K562 (cell line): ENCODE data around the gene PRDM1. TPM values are rescaled to one million over a fixed set of nuclear protein-coding genes. Genes with fewer than 3 reads are reported as not detected.

ENCODE experiments used
- CCNT2 ChIP-seq: IDR thresholded peaks from 2 replicates; pipeline ENCODE4 v1.6.1; 2011; ENCODE audit warnings: borderline replicate concordance, low read depth, mild to moderate bottlenecking, moderate library complexity, mixed read lengths, low read length; ENCODE audit not compliant: insufficient read length; ENCODE audit errors: extremely low read depth
- DDX20 ChIP-seq: fragments of 450-650 bp; IDR thresholded peaks from 2 replicates; pipeline ENCODE4 v1.6.1; 2016; ENCODE audit warnings: missing genetic modification characterization, low read depth, mild to moderate bottlenecking, missing compliant biosample characterization, moderate library complexity
- DNMT1 ChIP-seq: fragments of 450-650 bp; IDR thresholded peaks from 2 replicates; pipeline ENCODE4 v1.6.1; 2016; ENCODE audit warnings: antibody characterized with exemption, mild to moderate bottlenecking
- DPF2 ChIP-seq: fragments of 450-650 bp; IDR thresholded peaks from 2 replicates; pipeline ENCODE4 v1.6.1; 2016
- FOXA3 ChIP-seq, 2 experiments: fragments of 450-650 bp in 1 of 2; sonication (generic) in 1 of 2; formaldehyde crosslinking; IDR thresholded peaks in 1 of 2; conservative IDR thresholded peaks in 1 of 2; 2 replicates each; pipeline versions ENCODE4 v1.4.0 to v1.8.0; 2020 to 2022; ENCODE audit warnings: mild to moderate bottlenecking in 2 of 2, missing genetic modification reagents in 1 of 2
- HDAC3 ChIP-seq: fragments of 450-650 bp; IDR thresholded peaks from 2 replicates; pipeline ENCODE4 v1.6.1; 2018; ENCODE audit warnings: borderline replicate concordance, mild to moderate bottlenecking, moderate library complexity; ENCODE audit not compliant: partially characterized antibody
- KLF10 ChIP-seq: fragments of 250-450 bp; sonication (Bioruptor Pico); IDR thresholded peaks from 2 replicates; pipeline ENCODE4 v1.6.1; 2021; ENCODE audit warnings: matching md5 sums
- MTA3 ChIP-seq: fragments of 450-650 bp; formaldehyde crosslinking; IDR thresholded peaks from 2 replicates; pipeline ENCODE4 v1.6.1; 2017; ENCODE audit warnings: mild to moderate bottlenecking, borderline replicate concordance
- NCOR1 ChIP-seq: fragments of 450-650 bp; IDR thresholded peaks from 2 replicates; pipeline ENCODE4 v1.6.1; 2016; ENCODE audit warnings: mild to moderate bottlenecking, moderate library complexity
- PHTF2 ChIP-seq: fragments of 250-450 bp; sonication (Bioruptor Pico); IDR thresholded peaks from 2 replicates; pipeline ENCODE4 v1.5.0; 2021; ENCODE audit warnings: mild to moderate bottlenecking
- RCOR1 ChIP-seq, 2 experiments: IDR thresholded peaks; 2 replicates each; pipeline ENCODE4 v1.6.1; 2012; ENCODE audit warnings: low read depth in 2 of 2, low read length in 2 of 2, borderline replicate concordance in 1 of 2, improper control_type of control experiment in 1 of 2
- SMARCA4 ChIP-seq: fragments of 450-650 bp; IDR thresholded peaks from 2 replicates; pipeline ENCODE4 v1.6.1; 2016
- SMARCE1 ChIP-seq: fragments of 450-650 bp; IDR thresholded peaks from 2 replicates; pipeline ENCODE4 v1.7.1; 2016; ENCODE audit warnings: mild to moderate bottlenecking
- SOX6 ChIP-seq: fragments of 450-650 bp; IDR thresholded peaks from 2 replicates; pipeline ENCODE4 v1.6.1; 2014; ENCODE audit warnings: mild to moderate bottlenecking
- ZBTB1 ChIP-seq: sonication (generic); formaldehyde crosslinking; IDR thresholded peaks from 2 replicates; pipeline ENCODE4 v1.8.1; 2023; ENCODE audit warnings: missing genetic modification reagents, low read depth, mild to moderate bottlenecking, borderline replicate concordance
- ZNF431 ChIP-seq: sonication (generic); formaldehyde crosslinking; IDR thresholded peaks from 2 replicates; pipeline ENCODE4 v1.8.0; 2022; ENCODE audit warnings: mild to moderate bottlenecking, missing genetic modification reagents
- ZNF445 ChIP-seq: fragments of 250-450 bp; sonication (Bioruptor Pico); IDR thresholded peaks from 2 replicates; pipeline ENCODE4 v1.4.0; 2020; ENCODE audit warnings: low read depth, mild to moderate bottlenecking, moderate library complexity
- ZNF583 ChIP-seq: fragments of 250-450 bp; sonication (Bioruptor Pico); IDR thresholded peaks from 2 replicates; pipeline ENCODE4 v1.4.0; 2020
- polyA plus RNA-seq, 8 experiments: library from polyadenylated mRNA; depleted of rRNA in 4 of 8; stranded (reverse) in 5 of 8; unstranded in 3 of 8; fragments of >200 nt; fragmentation: Nextera tagmentation in 2 of 8; fragmentation: Illumina TruSeq in 1 of 8; extraction: Ambion mirVana in 2 of 8; extraction: Trizol in 1 of 8; gene quantifications; 2 replicates each; pipeline versions ENCODE4 v1.2.1 to v1.2.3, GENCODE V29; 2011 to 2014; ENCODE audit warnings: inconsistent platforms in 1 of 8, missing spikeins in 1 of 8
- total RNA-seq, 7 experiments: library from RNA; depleted of rRNA in 6 of 7; stranded (reverse); fragments of >200 nt in 6 of 7; fragmentation: Illumina TruSeq in 2 of 7; extraction: Trizol in 2 of 7; gene quantifications; 2 replicates each; pipeline versions ENCODE4 v1.2.1 to v1.2.3, GENCODE V29; 2011 to 2021; ENCODE audit warnings: low replicate concordance in 1 of 7
- TF ChIP-seq, protein P1 (sequence below): fragments of 200-800 bp; sonication (Bioruptor generic); IDR thresholded peaks from 2 replicates; pipeline ENCODE4 v1.6.1; 2017; ENCODE audit warnings: missing genetic modification characterization, missing compliant biosample characterization
- TF ChIP-seq, protein P2 (sequence below), 3 experiments: IDR thresholded peaks in 2 of 3; conservative IDR thresholded peaks in 1 of 3; 2 replicates each; pipeline ENCODE4 v1.5.1; 2011 to 2012; ENCODE audit warnings: low read length in 3 of 3, mild to moderate bottlenecking in 3 of 3, control low read depth in 2 of 3, improper control_type of control experiment in 1 of 3, inconsistent platforms in 1 of 3, low read depth in 1 of 3, mixed read lengths in 1 of 3, moderate library complexity in 1 of 3; ENCODE audit not compliant: insufficient read depth in 2 of 3
- TF ChIP-seq, protein P3 (sequence below), 2 experiments: fragments of 450-650 bp; conservative IDR thresholded peaks; 2 replicates each; pipeline ENCODE4 v1.6.1; 2017; ENCODE audit warnings: mild to moderate bottlenecking in 2 of 2, moderate library complexity in 2 of 2
- TF ChIP-seq, protein P4 (sequence below): fragments of 450-650 bp; IDR thresholded peaks from 2 replicates; pipeline ENCODE4 v1.6.1; 2017; ENCODE audit warnings: mild to moderate bottlenecking, moderate library complexity

The PRDM1 gene
- total and polyA plus RNA-seq, 9 of the 15 experiments (the other 6 are each of a cell fraction or from before 2014, with no cell fraction given): 0.09 to 0.89 (median 0.27) TPM

DNA sequence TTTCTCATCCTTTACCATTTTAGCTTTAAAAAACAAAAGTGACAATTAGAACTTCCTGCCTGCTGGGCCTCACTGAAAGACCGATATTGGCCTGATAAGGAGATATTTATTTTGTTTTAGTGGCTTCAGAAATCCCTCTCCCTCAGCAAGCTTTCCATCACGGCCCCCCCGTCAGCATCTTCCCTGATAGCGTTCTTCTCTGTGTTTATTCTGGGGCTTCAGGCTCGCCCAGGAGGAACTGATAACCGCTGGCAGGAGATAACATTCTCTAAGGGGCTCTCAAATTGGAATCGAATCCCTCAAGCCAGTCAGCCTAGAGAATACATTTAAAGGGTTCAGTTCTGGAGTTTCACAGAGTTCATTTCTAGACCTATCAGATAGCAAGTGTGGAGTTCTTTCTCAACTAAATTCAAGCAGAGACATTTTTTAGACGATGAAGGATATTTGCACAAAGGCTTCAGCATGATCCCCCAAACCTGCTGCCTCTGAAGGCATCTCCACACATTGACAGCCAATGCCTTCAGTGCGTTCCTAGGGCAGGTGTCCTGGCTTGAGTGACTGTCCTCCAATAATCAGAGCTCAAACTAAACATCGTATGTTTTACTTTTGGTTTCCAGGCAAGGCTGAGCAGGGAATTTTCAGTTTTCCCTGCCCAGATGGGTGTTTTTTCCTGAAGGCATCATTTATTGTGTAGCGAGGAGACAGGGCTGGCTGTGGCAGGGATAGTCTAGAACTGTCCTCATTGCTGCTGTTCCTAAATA lies 17.0 kb downstream of the PRDM1 start (continued):
- TF ChIP-seq, protein P1, sequence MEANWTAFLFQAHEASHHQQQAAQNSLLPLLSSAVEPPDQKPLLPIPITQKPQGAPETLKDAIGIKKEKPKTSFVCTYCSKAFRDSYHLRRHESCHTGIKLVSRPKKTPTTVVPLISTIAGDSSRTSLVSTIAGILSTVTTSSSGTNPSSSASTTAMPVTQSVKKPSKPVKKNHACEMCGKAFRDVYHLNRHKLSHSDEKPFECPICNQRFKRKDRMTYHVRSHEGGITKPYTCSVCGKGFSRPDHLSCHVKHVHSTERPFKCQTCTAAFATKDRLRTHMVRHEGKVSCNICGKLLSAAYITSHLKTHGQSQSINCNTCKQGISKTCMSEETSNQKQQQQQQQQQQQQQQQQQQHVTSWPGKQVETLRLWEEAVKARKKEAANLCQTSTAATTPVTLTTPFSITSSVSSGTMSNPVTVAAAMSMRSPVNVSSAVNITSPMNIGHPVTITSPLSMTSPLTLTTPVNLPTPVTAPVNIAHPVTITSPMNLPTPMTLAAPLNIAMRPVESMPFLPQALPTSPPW (CRISPR knock-in tag): peak; percentile 89
- TF ChIP-seq, protein P2, sequence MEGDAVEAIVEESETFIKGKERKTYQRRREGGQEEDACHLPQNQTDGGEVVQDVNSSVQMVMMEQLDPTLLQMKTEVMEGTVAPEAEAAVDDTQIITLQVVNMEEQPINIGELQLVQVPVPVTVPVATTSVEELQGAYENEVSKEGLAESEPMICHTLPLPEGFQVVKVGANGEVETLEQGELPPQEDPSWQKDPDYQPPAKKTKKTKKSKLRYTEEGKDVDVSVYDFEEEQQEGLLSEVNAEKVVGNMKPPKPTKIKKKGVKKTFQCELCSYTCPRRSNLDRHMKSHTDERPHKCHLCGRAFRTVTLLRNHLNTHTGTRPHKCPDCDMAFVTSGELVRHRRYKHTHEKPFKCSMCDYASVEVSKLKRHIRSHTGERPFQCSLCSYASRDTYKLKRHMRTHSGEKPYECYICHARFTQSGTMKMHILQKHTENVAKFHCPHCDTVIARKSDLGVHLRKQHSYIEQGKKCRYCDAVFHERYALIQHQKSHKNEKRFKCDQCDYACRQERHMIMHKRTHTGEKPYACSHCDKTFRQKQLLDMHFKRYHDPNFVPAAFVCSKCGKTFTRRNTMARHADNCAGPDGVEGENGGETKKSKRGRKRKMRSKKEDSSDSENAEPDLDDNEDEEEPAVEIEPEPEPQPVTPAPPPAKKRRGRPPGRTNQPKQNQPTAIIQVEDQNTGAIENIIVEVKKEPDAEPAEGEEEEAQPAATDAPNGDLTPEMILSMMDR (IDR thresholded peaks at IDR 0.05 in 2 of 3, conservative IDR thresholded peaks at IDR 0.05 in 1 of 3; ENCODE audit: insufficient read depth in 2 of 3, low read depth in 1 of 3, low read length in 3 of 3): 0 out of 6 replicates have a peak, but pooled peaks of 1 of the 3 experiments have one; percentile 0
- no peak for TF ChIP-seq PHTF2 (CRISPR knock-in tag)
- TF ChIP-seq MTA3: no peak
- TF ChIP-seq ZBTB1: no peak
- TF ChIP-seq KLF10 (CRISPR knock-in tag): no peak
- no peak for TF ChIP-seq ZNF445 (CRISPR knock-in tag)
- TF ChIP-seq, protein P3, sequence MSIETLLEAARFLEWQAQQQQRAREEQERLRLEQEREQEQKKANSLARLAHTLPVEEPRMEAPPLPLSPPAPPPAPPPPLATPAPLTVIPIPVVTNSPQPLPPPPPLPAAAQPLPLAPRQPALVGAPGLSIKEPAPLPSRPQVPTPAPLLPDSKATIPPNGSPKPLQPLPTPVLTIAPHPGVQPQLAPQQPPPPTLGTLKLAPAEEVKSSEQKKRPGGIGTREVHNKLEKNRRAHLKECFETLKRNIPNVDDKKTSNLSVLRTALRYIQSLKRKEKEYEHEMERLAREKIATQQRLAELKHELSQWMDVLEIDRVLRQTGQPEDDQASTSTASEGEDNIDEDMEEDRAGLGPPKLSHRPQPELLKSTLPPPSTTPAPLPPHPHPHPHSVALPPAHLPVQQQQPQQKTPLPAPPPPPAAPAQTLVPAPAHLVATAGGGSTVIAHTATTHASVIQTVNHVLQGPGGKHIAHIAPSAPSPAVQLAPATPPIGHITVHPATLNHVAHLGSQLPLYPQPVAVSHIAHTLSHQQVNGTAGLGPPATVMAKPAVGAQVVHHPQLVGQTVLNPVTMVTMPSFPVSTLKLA (conservative IDR thresholded peaks at IDR 0.05): no peak
- no peak for TF ChIP-seq ZNF431 (CRISPR knock-in tag)
- TF ChIP-seq SOX6: peak; percentile 57; the same call in 1 of the 2 replicates
- TF ChIP-seq, protein P4, sequence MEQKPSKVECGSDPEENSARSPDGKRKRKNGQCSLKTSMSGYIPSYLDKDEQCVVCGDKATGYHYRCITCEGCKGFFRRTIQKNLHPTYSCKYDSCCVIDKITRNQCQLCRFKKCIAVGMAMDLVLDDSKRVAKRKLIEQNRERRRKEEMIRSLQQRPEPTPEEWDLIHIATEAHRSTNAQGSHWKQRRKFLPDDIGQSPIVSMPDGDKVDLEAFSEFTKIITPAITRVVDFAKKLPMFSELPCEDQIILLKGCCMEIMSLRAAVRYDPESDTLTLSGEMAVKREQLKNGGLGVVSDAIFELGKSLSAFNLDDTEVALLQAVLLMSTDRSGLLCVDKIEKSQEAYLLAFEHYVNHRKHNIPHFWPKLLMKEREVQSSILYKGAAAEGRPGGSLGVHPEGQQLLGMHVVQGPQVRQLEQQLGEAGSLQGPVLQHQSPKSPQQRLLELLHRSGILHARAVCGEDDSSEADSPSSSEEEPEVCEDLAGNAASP: no peak
- TF ChIP-seq DDX20 (tag): no peak
- TF ChIP-seq ZNF583: no peak
- TF ChIP-seq RCOR1 (IDR thresholded peaks at IDR 0.05; ENCODE audit: borderline replicate concordance in 1 of 2, low read depth in 2 of 2, low read length in 2 of 2): peak in 1 of 2 experiments; percentile 59; a peak in 1 of 4 replicates
- peak; percentile 45; the same call in 1 of the 2 replicates for TF ChIP-seq SMARCA4
- TF ChIP-seq FOXA3 (CRISPR knock-in tag; conservative IDR thresholded peaks at IDR 0.05 in 1 of 2, IDR thresholded peaks at IDR 0.05 in 1 of 2): peak in 1 of 2 experiments; percentile 44; a peak in 1 of 4 replicates
- TF ChIP-seq SMARCE1: no peak
- no peak for TF ChIP-seq NCOR1
- TF ChIP-seq HDAC3: no peak
- no peak for TF ChIP-seq DNMT1
- TF ChIP-seq CCNT2: peak; percentile 45
- peak; percentile 60 for TF ChIP-seq DPF2
